Measurements from ENCODE around the gene ARL16. TPM values are rescaled to one million over a fixed set of nuclear protein-coding genes. Genes with fewer than 3 reads are reported as not detected.
"Not testable (repeated sequence)": the region's sequence is repeated elsewhere in the genome, so short reads cannot be mapped to it uniquely, and the experiment has no call there.

Gene ARL16
- total RNA-seq, 2 donors from 2014 or later, result 10.5 to 34.0 TPM

- Mint-ChIP-seq H3K4me1 (peaks cover 17% of the 10 kb centered on the region), H3K27me3 (no peaks in the 10 kb centered on the region), H3K36me3 (ENCODE audit: low read depth) (peaks cover 3% of the 10 kb centered on the region), H3K4me3 (peak overlapping the region; percentile 99), H3K27ac (peak overlapping the region; percentile 60)
- no peak for DNase-seq
- no peaks in the 10 kb centered on the region for H3K9me3 ChIP-seq (ENCODE audit: control insufficient read depth, low read length, poor library complexity, severe bottlenecking)
- ATAC-seq, result no peak
These were observed 911 bp downstream of the ARL16 start for GRCh38 chr17:81682565-81683207.

GRCh38 chr17:81681672-81682071, 1.9 kb downstream of the ARL16 start:
- Mint-ChIP-seq H3K36me3 (ENCODE audit: low read depth) (peaks cover 3% of the 10 kb centered on the region), H3K4me3 (no peak overlapping the region), H3K4me1 (peaks cover 17% of the 10 kb centered on the region), H3K27ac (no peak overlapping the region), H3K27me3 (no peaks in the 10 kb centered on the region)
- H3K9me3 ChIP-seq (ENCODE audit: control insufficient read depth, low read length, poor library complexity, severe bottlenecking), result no peaks in the 10 kb centered on the region
- ATAC-seq (no peak), DNase-seq (no peak)

- ATAC-seq (no peak), DNase-seq (no peak)
- Mint-ChIP-seq H3K27ac (no peak overlapping the region), H3K4me3 (no peak overlapping the region), H3K4me1 (peaks cover 22% of the 10 kb centered on the region), H3K36me3 (ENCODE audit: low read depth) (peaks cover 3% of the 10 kb centered on the region), H3K27me3 (no peaks in the 10 kb centered on the region)
- no peaks in the 10 kb centered on the region for H3K9me3 ChIP-seq (ENCODE audit: control insufficient read depth, low read length, poor library complexity, severe bottlenecking)
These were observed 3.4 kb downstream of the ARL16 start for GRCh38 chr17:81680150-81680549.

DNA sequence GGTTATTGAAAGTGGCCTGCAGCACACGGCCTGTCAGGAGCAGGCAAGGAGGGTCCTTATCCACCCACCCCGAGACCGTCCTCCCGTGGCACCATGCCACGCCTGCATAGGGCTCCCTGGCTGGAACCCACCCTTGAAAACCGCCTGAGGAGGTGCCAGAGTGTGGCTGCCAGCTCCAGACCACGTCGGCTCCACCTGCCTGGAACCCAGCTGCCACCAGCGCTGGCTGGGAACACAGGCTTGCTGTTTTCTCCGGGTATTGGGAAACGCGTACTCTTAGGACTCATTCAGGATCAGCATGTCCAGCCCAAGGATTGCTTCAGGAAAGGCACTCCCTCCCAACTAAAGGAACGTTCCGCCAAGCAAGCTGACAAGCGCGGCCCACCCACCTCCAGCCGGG, 6.7 kb downstream of the ARL16 start:
- ATAC-seq (no peak), DNase-seq (no peak)
- H3K4me1 Mint-ChIP-seq, result peaks cover 7% of the 10 kb centered on the region

GRCh38 chr17:81675515-81676221, 7.9 kb downstream of the ARL16 start:
- H3K27me3 Mint-ChIP-seq; H3K4me1 Mint-ChIP-seq; H3K9me3 ChIP-seq (ENCODE audit: control insufficient read depth, low read length, poor library complexity, severe bottlenecking); H3K27ac Mint-ChIP-seq; H3K4me3 Mint-ChIP-seq; DNase-seq; H3K36me3 Mint-ChIP-seq (ENCODE audit: low read depth); ATAC-seq: not testable (repeated sequence)

More for the DNA sequence above, 6.7 kb downstream of the ARL16 start:
- no peaks in the 10 kb centered on the region for H3K27me3 Mint-ChIP-seq
- H3K9me3 ChIP-seq (ENCODE audit: control insufficient read depth, low read length, poor library complexity, severe bottlenecking), result no peaks in the 10 kb centered on the region
- H3K4me3 Mint-ChIP-seq, result no peak overlapping the region
- no peaks in the 10 kb centered on the region for H3K36me3 Mint-ChIP-seq (ENCODE audit: low read depth)
- no peak overlapping the region for H3K27ac Mint-ChIP-seq

DNA sequence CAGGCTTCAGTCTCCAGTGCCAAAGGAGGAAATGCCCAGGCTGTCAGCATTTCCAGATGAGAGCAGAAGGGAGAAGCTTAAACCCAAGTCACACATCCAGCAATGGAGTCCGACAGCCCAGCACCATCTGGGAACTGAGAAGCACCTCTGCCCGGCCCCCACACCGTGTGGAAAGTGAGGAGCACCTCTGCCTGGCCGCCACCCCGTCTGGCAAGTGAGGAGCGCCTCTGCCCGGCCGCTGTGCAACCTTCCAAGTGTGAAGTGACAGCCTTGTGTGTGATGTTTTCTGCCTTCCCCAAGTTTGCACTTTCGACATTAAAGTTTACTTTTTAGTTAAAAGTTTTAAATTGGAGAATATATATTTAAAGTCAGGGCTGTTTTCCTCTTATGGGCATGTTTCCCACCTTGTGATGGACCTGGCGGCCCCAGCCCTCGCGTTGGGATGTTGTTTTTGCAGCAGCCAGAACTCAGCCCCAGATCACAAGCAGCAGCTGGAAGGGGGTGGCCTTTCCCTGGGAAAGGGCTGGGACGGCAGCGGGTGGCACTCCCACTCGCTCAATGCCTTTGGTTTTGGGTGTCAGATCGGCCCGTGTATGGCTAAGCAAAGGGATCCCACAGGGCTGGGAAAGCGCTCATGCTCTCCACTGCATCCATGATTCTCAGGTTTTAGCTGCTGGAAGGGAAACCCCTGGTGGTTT, 9.9 kb downstream of the ARL16 start:
- Mint-ChIP-seq H3K36me3 (ENCODE audit: low read depth) (no peaks in the 10 kb centered on the region), H3K27me3 (no peaks in the 10 kb centered on the region), H3K27ac (no peak overlapping the region), H3K4me1 (peaks cover 9% of the 10 kb centered on the region), H3K4me3 (no peak overlapping the region)
- H3K9me3 ChIP-seq (ENCODE audit: control insufficient read depth, low read length, poor library complexity, severe bottlenecking), result no peaks in the 10 kb centered on the region
- no peak for ATAC-seq
- no peak for DNase-seq

DNA sequence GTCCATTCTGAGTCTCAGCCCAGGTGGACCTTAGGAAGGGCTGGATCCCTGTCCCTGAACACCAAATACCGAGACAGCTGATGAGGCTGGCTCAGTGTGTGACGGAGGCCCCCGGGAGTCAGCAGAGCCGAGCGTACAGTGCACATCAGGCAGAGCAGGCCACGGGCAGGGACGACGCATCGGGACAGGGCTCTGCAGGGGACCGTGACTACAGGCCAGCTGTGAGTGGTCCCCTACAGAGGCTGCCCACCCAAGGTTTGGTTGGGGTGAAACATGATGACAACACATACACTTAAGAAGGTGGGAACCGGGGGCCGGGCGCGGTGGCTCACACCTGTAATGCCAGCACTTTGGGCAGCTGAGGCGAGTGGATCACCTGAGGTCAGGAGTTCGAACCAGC, 10.6 kb downstream of the ARL16 start:
- ATAC-seq (no peak), DNase-seq (no peak)
- no peaks in the 10 kb centered on the region for H3K9me3 ChIP-seq (ENCODE audit: control insufficient read depth, low read length, poor library complexity, severe bottlenecking)
- H3K27ac Mint-ChIP-seq, result no peak overlapping the region
- H3K36me3 Mint-ChIP-seq (ENCODE audit: low read depth), result no peaks in the 10 kb centered on the region
- H3K4me3 Mint-ChIP-seq, result no peak overlapping the region
- H3K4me1 Mint-ChIP-seq, result peaks cover 15% of the 10 kb centered on the region
- H3K27me3 Mint-ChIP-seq, result no peaks in the 10 kb centered on the region

- H3K9me3 ChIP-seq (ENCODE audit: control insufficient read depth, low read length, poor library complexity, severe bottlenecking), result no peaks in the 10 kb centered on the region
- Mint-ChIP-seq H3K36me3 (ENCODE audit: low read depth) (no peaks in the 10 kb centered on the region), H3K27ac (no peak overlapping the region), H3K27me3 (no peaks in the 10 kb centered on the region), H3K4me1 (peaks cover 17% of the 10 kb centered on the region), H3K4me3 (no peak overlapping the region)
- DNase-seq, result no peak
- ATAC-seq, result no peak
These were observed 11.1 kb downstream of the ARL16 start for GRCh38 chr17:81672504-81672903.

GRCh38 chr17:81667754-81668153, 15.8 kb downstream of the ARL16 start:
- Mint-ChIP-seq H3K27ac (peak overlapping the region; percentile 91), H3K36me3 (ENCODE audit: low read depth) (no peaks in the 10 kb centered on the region), H3K4me1 (peaks cover 33% of the 10 kb centered on the region), H3K27me3 (no peaks in the 10 kb centered on the region), H3K4me3 (peak overlapping the region; percentile 96)
- DNase-seq (no peak), ATAC-seq (no peak)
- H3K9me3 ChIP-seq (ENCODE audit: control insufficient read depth, low read length, poor library complexity, severe bottlenecking), result no peaks in the 10 kb centered on the region

- no peaks in the 10 kb centered on the region for H3K9me3 ChIP-seq (ENCODE audit: control insufficient read depth, low read length, poor library complexity, severe bottlenecking)
- H3K27me3 Mint-ChIP-seq, result no peaks in the 10 kb centered on the region
- peak within 1 kb of the TSS; percentile 96 for H3K4me3 Mint-ChIP-seq
- H3K4me1 Mint-ChIP-seq, result peaks cover 35% of the 10 kb centered on the region
- peak within 1 kb of the TSS; percentile 91 for H3K27ac Mint-ChIP-seq
- no peaks in the 10 kb centered on the region for H3K36me3 Mint-ChIP-seq (ENCODE audit: low read depth)
- DNase-seq, result peak; percentile 87
- peak; percentile 87 for ATAC-seq
These were observed 17.0 kb downstream of the ARL16 start, which contains the start of the genes CCDC137 and OXLD1 for GRCh38 chr17:81666342-81667191. CCDC137 (plus strand) TSS chr17:81666737; CDS start chr17:81666767, 30 bp downstream. OXLD1 (minus strand) TSS chr17:81666605; CDS start chr17:81666577, 28 bp downstream.

DNA sequence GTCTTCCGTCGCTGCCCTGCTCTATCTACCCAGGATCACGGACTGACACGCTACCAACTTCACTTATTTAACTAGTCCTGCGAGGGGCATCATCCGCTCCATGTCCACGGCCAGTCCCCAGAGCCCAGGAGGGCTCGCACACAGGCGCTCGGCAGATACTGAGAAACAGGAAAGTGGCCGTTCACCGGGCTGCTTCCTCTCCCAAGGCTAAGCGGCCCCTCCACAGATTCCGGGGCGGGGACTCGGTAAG, 17.6 kb downstream of the ARL16 start:
- ATAC-seq, result peak; percentile 21
- peak in 1 of 3 donors; percentile 24 for DNase-seq
- H3K36me3 Mint-ChIP-seq (ENCODE audit: low read depth), result no peaks in the 10 kb centered on the region

GRCh38 chr17:81665205-81666091, 18.1 kb downstream of the ARL16 start:
- peak overlapping the region; percentile 96 for H3K4me3 Mint-ChIP-seq
- H3K36me3 Mint-ChIP-seq (ENCODE audit: low read depth), result no peaks in the 10 kb centered on the region
- no peaks in the 10 kb centered on the region for H3K9me3 ChIP-seq (ENCODE audit: control insufficient read depth, low read length, poor library complexity, severe bottlenecking)
- ATAC-seq (peak; percentile 16), DNase-seq (no peak)
- no peaks in the 10 kb centered on the region for H3K27me3 Mint-ChIP-seq
- peak overlapping the region; percentile 91 for H3K27ac Mint-ChIP-seq
- peaks cover 35% of the 10 kb centered on the region for H3K4me1 Mint-ChIP-seq

More for the DNA sequence above, 17.6 kb downstream of the ARL16 start:
- Mint-ChIP-seq H3K4me3 (peak overlapping the region; percentile 96), H3K27ac (peak overlapping the region; percentile 91), H3K27me3 (no peaks in the 10 kb centered on the region), H3K4me1 (peaks cover 35% of the 10 kb centered on the region)
- no peaks in the 10 kb centered on the region for H3K9me3 ChIP-seq (ENCODE audit: control insufficient read depth, low read length, poor library complexity, severe bottlenecking)

All from T-helper 17 cell (primary cell).